ENCODE data around the gene MALAT1. TPM values are rescaled to one million over a fixed set of nuclear protein-coding genes. Genes with fewer than 3 reads are reported as not detected.
"Not testable (repeated sequence)": the region's sequence is repeated elsewhere in the genome, so short reads cannot be mapped to it uniquely, and the experiment has no call there.

MALAT1 gene
- 343 and 1,362 TPM in 2 replicates for total RNA-seq

DNA sequence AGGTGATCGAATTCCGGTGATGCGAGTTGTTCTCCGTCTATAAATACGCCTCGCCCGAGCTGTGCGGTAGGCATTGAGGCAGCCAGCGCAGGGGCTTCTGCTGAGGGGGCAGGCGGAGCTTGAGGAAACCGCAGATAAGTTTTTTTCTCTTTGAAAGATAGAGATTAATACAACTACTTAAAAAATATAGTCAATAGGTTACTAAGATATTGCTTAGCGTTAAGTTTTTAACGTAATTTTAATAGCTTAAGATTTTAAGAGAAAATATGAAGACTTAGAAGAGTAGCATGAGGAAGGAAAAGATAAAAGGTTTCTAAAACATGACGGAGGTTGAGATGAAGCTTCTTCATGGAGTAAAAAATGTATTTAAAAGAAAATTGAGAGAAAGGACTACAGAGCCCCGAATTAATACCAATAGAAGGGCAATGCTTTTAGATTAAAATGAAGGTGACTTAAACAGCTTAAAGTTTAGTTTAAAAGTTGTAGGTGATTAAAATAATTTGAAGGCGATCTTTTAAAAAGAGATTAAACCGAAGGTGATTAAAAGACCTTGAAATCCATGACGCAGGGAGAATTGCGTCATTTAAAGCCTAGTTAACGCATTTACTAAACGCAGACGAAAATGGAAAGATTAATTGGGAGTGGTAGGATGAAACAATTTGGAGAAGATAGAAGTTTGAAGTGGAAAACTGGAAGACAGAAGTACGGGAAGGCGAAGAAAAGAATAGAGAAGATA, at the start of gene MALAT1:
MALAT1 (plus strand) TSS at position 69 of the 736 bp plus-strand sequence.
- no peak for DNase-seq (ENCODE audit: low read depth)
- H3K4me3 ChIP-seq (ENCODE audit: low read depth, low read length), result peak within 1 kb of the TSS; percentile 97
- TF ChIP-seq, protein P1, sequence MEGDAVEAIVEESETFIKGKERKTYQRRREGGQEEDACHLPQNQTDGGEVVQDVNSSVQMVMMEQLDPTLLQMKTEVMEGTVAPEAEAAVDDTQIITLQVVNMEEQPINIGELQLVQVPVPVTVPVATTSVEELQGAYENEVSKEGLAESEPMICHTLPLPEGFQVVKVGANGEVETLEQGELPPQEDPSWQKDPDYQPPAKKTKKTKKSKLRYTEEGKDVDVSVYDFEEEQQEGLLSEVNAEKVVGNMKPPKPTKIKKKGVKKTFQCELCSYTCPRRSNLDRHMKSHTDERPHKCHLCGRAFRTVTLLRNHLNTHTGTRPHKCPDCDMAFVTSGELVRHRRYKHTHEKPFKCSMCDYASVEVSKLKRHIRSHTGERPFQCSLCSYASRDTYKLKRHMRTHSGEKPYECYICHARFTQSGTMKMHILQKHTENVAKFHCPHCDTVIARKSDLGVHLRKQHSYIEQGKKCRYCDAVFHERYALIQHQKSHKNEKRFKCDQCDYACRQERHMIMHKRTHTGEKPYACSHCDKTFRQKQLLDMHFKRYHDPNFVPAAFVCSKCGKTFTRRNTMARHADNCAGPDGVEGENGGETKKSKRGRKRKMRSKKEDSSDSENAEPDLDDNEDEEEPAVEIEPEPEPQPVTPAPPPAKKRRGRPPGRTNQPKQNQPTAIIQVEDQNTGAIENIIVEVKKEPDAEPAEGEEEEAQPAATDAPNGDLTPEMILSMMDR (conservative IDR thresholded peaks at IDR 0.05; ENCODE audit: low read depth, low read length), result no peak

DNA sequence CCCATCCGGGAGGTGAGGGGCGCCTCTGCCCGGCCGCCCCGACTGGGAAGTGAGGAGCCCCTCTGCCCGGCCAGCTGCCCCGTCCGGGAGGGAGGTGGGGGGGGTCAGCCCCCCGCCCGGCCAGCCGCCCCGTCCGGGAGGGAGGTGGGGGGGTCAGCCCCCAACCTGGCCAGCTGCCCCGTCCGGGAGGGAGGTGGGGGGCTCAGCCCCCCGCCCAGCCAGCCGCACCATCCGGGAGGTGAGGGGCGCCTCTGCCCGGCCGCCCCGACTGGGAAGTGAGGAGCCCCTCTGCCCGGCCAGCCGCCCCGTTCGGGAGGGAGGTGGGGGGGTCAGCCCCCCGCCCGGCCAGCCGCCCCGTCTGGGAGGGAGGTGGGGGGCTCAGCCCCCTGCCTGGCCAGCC, 47.5 kb upstream of the MALAT1 start:
- DNase-seq (ENCODE audit: low read depth); H3K4me3 ChIP-seq (ENCODE audit: low read depth, low read length): not testable (repeated sequence)

DNA sequence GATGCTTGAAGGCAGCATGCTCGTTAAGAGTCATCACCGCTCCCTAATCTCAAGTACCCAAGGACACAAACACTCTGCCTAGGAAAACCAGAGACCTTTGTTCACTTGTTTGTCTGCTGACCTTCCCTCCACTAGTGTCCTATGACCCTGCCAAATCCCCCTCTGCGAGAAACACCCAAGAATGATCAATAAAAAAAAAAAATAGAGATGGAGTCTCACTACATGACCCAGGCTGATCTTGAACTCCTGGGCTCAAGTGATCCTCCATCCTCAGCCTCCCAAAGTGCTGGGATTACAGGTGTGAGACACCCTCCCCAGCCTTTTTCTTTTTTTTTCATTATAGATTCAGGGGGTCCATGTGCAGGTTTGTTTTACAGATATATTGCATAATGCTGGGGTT, 46.6 kb upstream of the MALAT1 start:
- DNase-seq (ENCODE audit: low read depth); H3K4me3 ChIP-seq (ENCODE audit: low read depth, low read length): not testable (repeated sequence)

DNA sequence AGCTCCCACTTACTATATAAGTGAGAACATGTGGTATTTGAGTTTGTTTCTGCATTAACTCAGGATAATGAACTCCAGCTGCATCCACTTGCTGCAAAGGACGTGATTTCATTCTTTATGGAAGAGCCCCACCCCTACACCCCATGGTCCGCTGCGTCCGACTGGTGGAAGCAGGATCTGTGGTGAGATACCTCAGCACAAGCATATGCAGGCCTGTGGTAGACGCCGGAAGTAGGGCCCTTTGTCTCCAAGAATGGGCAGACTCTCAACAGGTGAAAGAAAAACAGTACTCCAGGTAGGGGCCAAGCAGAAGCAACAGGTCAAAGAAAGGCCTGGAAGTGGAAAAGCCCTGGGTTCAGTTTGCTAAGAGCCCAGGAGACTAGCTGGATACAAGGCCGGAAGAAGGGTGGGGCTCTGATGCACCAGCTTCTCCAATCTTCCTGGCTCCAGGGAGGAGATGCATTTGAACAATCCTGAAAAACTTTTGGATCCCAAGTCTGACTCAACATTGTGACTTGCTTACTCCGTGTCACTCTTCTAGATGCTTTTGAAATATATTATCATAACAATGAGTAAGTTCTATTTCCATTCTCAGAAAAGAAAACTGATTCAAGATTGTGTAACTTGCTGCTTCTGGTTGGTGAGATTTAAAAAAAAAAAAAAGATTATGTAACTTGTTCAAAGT, 45.9 kb upstream of the MALAT1 start:
- TF ChIP-seq, protein P1 (conservative IDR thresholded peaks at IDR 0.05; ENCODE audit: low read depth, low read length), result no peak
- no peak for DNase-seq (ENCODE audit: low read depth)

DNA sequence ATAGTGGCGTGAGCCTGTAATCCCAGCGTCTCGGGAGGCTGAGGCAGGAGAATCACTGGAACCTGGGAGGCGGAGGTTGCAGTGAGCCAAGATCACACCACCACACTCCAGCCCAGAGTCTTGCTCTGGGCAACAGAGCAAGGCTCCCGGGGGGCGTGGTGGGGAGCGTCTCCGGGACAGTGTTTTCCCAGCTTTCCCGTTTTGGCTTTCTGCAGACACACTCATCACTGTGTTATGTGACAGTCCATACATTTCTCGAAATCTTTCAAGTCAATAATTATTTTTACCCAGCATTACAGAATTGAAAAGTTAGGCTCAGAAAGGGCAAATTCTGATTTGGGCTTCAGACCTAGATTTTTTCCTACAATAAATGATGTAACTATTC, 44.5 kb upstream of the MALAT1 start:
- TF ChIP-seq, protein P1 (conservative IDR thresholded peaks at IDR 0.05; ENCODE audit: low read depth, low read length), result no peak
- H3K4me3 ChIP-seq (ENCODE audit: low read depth, low read length), result peak overlapping the region; percentile 63
- no peak for DNase-seq (ENCODE audit: low read depth)

More for the DNA sequence above, 45.9 kb upstream of the MALAT1 start:
- H3K4me3 ChIP-seq (ENCODE audit: low read depth, low read length), result no peak overlapping the region

DNA sequence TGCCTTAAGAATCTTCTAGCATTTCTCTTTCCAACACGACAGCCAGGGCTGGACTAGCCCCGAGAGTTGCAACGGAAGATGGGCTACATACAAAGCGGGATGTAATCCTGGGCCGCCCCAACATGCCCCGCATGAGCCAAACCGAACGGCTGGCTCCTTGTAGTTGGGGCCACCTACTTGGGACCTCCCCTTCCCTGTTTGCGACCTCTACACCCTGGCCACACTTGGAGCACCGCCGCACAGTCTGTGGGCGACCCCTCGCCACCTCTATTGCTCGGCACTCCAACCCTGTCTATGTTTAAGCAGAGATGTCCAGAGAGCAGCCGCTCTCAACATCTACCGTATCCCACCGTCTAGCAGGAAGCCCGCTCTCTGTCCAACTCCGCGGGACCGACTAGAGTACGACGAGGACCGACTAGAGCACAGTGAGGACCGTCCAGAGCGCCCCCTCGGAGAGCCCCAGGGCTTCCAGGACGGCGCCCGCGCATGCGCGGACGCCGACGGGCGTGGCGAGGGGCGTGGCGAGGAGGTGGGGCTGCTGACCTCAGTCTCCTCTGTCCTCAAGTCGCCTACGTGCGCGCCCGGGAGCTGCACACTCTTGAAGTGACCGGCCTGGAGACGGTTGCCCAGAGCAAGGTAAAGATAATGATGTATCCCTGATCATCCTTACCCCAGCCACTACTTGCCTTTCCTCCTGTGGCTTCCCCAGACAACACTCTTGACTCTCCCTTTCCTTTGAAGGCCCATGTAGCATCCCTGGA, 44.0 kb upstream of the MALAT1 start:
- TF ChIP-seq, protein P1 (conservative IDR thresholded peaks at IDR 0.05; ENCODE audit: low read depth, low read length), result peak; percentile 11
- peak overlapping the region; percentile 63 for H3K4me3 ChIP-seq (ENCODE audit: low read depth, low read length)
- no peak for DNase-seq (ENCODE audit: low read depth)

DNA sequence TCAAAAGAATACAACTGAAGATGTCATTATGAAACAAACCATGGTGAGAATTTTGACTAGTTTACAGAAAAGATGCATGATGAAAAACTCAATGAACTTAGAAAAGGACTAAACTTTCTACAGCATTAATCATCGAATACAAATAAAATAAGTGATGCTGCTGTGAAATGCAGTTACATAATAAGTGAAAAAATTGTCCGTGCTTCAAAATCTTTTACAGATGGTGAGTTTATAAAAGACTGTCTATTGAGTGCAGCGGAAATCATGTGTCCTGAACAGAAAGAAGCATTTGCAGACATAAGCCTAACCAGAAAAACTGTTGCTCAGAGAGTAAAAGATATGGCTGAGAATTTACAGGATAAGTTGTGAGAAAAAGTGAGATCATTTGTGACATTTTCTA, 42.4 kb upstream of the MALAT1 start:
- no peak overlapping the region for H3K4me3 ChIP-seq (ENCODE audit: low read depth, low read length)
- TF ChIP-seq, protein P1 (conservative IDR thresholded peaks at IDR 0.05; ENCODE audit: low read depth, low read length), result no peak
- no peak for DNase-seq (ENCODE audit: low read depth)

All from epithelial cell of proximal tubule (primary cell).